ENCODE results near the gene MIEF2.
"Not testable (repeated sequence)": the region's sequence is repeated elsewhere in the genome, so short reads cannot be mapped to it uniquely, and the experiment has no call there.

The MIEF2 gene

DNA sequence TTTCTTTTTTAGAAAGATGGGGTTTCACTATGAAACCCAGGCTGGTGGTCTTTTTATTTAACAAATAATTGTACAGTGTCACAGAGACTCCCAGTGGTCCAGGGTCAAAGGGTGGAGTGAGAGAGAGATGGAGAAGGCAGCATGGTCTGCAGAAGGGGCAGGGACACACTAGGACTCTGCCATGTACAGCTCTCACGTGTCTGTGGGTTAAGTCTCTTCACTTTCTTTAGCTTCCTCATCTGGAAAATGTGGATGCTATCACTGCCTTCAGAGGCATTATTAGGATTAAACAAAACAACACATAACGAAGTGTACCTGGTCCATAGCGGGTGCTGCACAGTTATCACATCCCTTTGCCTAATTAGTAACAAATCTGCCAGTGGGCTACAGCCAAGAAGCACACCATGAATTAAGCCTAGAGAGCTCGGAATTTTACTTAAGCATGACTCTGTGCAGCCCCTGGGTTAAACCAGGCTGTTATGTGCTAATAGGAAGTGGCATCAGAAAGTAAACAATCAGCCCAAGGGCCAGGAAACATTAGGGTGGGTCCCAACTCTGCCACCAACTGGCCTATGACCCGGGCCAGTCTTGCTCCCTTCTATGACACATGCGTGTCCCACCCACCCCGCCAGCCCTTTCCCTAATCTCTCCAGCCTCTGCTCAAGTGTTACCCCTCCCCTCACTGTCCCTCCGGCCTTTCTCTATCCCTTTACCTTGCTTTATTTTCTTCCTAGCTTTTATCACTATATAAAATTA, 40.4 kb downstream of the MIEF2 start:
- DNase-seq, result no peak

DNA sequence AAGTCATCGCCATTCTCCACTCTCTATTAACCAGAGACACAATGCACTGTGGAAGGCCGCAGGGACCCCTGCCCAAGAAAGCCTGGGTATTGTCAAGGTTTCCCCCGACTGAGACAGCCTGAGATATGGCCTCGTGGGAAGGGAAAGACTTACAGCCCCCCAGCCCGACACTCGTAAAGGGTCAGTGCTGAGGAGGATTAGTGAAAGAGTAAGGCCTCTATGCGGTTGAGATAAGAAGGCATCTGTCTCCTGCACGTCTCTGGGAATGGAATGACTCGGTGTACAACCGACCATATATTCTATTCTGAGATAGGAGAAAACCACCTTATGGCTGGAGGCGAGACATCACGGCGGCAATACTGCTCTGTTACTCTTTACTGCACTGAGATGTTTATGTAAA, 42.7 kb downstream of the MIEF2 start:
- not testable (repeated sequence) for DNase-seq

DNA sequence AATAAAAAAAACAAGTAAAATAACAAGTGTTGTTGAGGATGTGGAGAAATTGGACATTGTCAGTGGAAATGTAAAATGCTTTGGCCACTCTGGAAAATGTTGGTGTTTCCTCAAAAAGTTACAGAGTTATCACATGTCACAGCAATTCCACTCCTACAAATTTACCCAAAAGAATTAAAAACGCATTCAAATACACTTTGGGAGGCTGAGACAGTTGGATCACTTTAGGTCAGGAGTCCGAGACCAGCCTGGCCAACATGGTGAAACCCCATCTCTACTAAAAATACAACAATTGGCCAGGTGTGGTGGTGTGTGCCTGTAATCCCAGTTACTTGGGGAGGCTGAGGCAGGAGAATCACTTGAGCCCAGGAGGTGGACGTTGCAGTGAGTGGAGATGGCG, 48.7 kb downstream of the MIEF2 start:
- DNase-seq, result no peak

DNA sequence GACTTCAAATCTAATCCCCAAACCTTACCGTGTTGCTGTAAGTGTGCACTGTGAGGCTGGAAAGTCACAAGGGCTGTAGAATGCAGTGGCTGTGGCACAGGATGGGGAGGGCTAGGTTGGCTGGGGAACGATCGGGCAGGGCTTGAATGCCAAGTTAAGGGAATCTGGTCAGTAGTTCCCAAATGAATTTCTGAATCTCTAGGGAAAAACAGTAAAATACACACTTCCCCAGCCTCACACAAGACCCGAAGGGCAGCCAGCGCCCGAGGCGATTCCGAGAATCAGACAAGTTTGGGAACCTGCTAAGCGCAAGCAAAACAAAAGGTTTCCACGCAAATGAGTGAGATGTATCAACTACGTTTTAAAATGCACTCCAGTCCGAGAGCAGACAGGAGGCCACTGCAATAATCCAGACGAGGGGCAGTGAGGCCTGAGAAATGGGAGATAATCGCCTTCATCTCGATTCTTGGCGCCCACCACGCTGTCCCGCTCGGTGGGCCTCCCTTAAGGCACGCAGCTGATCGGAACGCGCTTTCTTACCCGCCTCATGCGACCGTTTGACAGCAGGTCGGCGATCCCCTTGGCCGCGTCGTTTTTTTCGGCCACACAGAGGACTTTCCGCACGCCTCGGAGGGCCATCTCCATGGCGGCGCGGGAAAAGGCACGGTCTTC, 53.7 kb downstream of the MIEF2 start:
- DNase-seq, result peak in 1 of 5 donors; percentile 18

DNA sequence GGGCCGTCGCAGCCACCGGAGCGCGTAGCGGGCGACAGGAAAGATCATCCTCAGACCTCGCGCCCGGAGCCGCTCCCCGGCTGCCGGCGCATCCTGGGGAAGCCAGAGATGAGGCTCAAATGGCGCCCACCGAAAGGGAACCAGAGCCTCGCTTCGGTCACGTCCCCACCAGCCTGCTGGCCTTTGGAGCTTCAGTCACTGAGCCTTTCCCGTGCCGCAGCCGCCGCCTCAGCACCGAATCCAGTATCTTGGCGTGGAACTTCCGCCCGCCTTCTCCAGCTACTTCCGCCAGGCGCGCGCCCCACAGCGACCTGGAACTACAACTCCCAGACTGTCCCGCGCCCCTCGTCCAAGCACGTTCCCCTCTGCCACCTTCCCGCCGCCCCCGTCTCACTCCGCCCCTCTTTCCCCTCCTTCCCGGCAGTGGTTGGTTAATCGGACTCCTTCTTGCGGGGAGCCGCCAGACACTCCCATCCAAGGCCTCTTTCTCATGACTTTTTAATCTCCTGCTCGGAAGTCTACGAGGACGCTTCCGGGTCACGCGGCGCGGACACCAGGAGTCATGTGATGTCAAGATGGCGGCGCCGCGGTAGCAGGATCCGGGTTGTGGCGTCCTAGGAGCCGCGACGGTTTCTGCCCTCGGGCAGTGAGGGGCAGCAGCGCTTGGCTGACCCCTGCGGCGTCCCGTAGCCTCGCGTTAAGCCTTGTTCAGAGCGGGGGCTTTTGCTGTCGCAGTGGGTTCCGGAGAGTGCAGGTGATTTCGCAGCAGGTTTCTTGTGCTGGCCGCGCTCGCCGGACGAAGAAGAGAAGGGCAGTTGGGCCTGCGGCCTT, 54.5 kb downstream of the MIEF2 start, which contains the start of the genes SMCR8 and TOP3A:
Gene SMCR8 (plus strand): TSS at position 563 of the 831 bp plus-strand sequence. CDS start 497 bp downstream, outside the sequence.
Gene TOP3A (minus strand): TSS at position 264 of the 831 bp plus-strand sequence. CDS start 216 bp downstream, at position 48.
- DNase-seq, result peak; percentile 96 to 98 (median 97)

DNA sequence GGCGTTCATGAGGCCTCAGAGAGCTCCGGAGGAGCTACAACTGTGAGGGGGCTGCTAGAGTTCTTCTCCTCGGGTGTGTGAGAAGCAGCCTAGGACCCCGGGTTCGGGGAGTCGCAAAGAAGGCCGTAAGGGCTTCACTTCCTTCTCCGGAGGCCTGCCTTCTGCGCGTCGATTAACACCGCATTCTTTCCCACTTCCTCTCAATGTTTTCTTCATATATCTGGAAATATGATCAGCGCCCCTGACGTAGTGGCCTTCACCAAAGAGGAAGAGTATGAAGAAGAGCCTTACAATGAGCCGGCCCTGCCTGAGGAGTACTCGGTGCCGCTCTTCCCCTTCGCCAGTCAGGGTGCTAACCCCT, 55.1 kb downstream of the MIEF2 start:
- peak in 2 of 5 donors; percentile 31 to 50 for DNase-seq

DNA sequence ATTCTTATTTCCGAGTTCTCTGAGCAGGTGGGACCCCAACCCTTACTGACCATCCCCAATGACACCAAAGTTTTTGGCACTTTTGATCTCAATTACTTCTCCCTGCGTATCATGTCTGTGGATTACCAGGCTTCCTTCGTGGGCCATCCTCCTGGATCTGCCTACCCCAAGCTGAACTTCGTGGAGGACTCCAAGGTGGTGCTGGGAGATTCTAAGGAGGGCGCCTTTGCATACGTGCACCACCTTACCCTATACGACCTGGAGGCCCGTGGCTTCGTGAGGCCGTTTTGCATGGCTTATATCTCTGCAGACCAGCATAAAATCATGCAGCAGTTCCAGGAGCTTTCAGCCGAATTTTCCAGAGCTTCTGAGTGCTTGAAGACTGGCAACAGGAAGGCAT, 55.5 kb downstream of the MIEF2 start:
- DNase-seq, result no peak
